Right forelimb (tissue), 1 donor: ENCODE measurements around the gene C2orf74.
"Not testable (repeated sequence)": the region's sequence is repeated elsewhere in the genome, so short reads cannot be mapped to it uniquely, and the experiment has no call there.

Source experiments
- DNase-seq: peaks from one replicate; pipeline ENCODE4 v3.0.0-alpha.2; 2018

Gene C2orf74

GRCh38 chr2:61161888-61162287 is at the start of gene C2orf74:
Gene C2orf74 (plus strand): TSS chr2:61162188. CDS start chr2:61162515, 327 bp downstream.
- no peak for DNase-seq

GRCh38 chr2:61114147-61114546 is 47.8 kb upstream of the C2orf74 start:
- DNase-seq = no peak

GRCh38 chr2:61116302-61116701 is 45.7 kb upstream of the C2orf74 start:
- no peak for DNase-seq

GRCh38 chr2:61117534-61117933 is 44.5 kb upstream of the C2orf74 start:
- no peak for DNase-seq

- DNase-seq = no peak
Measured at GRCh38 chr2:61125123-61125710, 36.8 kb upstream of the C2orf74 start.

- no peak for DNase-seq
Measured at GRCh38 chr2:61125798-61126197, 36.2 kb upstream of the C2orf74 start.

GRCh38 chr2:61128122-61128521 is 33.9 kb upstream of the C2orf74 start:
- DNase-seq = not testable (repeated sequence)

- no peak for DNase-seq
Measured at GRCh38 chr2:61134141-61134540, 27.8 kb upstream of the C2orf74 start.

GRCh38 chr2:61135510-61135909 is 26.5 kb upstream of the C2orf74 start:
- DNase-seq = no peak

- DNase-seq = no peak
Measured at GRCh38 chr2:61138859-61139258, 23.1 kb upstream of the C2orf74 start.

GRCh38 chr2:61141151-61141550 is 20.8 kb upstream of the C2orf74 start:
- no peak for DNase-seq

GRCh38 chr2:61144697-61145268 is 17.2 kb upstream of the C2orf74 start:
- DNase-seq = peak; percentile 98

- DNase-seq = no peak
Measured at GRCh38 chr2:61145990-61146389, 16.0 kb upstream of the C2orf74 start.

GRCh38 chr2:61148091-61148490 is 13.9 kb upstream of the C2orf74 start:
- DNase-seq = not testable (repeated sequence)

GRCh38 chr2:61149074-61149473 is 12.9 kb upstream of the C2orf74 start:
- DNase-seq = no peak

- DNase-seq = no peak
Measured at GRCh38 chr2:61151436-61151835, 10.6 kb upstream of the C2orf74 start.

- no peak for DNase-seq
Measured at GRCh38 chr2:61157371-61158003, 4.5 kb upstream of the C2orf74 start.

GRCh38 chr2:61158356-61158955 is 3.5 kb upstream of the C2orf74 start:
- DNase-seq = no peak

- DNase-seq = no peak
Measured at GRCh38 chr2:61162721-61163120, 733 bp downstream of the C2orf74 start.

GRCh38 chr2:61165082-61165481 is 3.1 kb downstream of the C2orf74 start:
- DNase-seq = not testable (repeated sequence)

- DNase-seq = no peak
Measured at GRCh38 chr2:61165946-61166345, 4.0 kb downstream of the C2orf74 start.

GRCh38 chr2:61167579-61167978 is 5.6 kb downstream of the C2orf74 start:
- DNase-seq = no peak

- DNase-seq = no peak
Measured at GRCh38 chr2:61172671-61173070, 10.7 kb downstream of the C2orf74 start.

- DNase-seq = no peak
Measured at GRCh38 chr2:61173116-61173515, 11.1 kb downstream of the C2orf74 start.
